Measurements from ENCODE around the gene RPS6KB2. TPM values are rescaled to one million over a fixed set of nuclear protein-coding genes. Genes with fewer than 3 reads are reported as not detected.
"Not testable (repeated sequence)": the region's sequence is repeated elsewhere in the genome, so short reads cannot be mapped to it uniquely, and the experiment has no call there.

RPS6KB2 gene
- total and polyA plus RNA-seq, 10 donors: 39.5 to 95.0 (median 55.3) TPM

DNA sequence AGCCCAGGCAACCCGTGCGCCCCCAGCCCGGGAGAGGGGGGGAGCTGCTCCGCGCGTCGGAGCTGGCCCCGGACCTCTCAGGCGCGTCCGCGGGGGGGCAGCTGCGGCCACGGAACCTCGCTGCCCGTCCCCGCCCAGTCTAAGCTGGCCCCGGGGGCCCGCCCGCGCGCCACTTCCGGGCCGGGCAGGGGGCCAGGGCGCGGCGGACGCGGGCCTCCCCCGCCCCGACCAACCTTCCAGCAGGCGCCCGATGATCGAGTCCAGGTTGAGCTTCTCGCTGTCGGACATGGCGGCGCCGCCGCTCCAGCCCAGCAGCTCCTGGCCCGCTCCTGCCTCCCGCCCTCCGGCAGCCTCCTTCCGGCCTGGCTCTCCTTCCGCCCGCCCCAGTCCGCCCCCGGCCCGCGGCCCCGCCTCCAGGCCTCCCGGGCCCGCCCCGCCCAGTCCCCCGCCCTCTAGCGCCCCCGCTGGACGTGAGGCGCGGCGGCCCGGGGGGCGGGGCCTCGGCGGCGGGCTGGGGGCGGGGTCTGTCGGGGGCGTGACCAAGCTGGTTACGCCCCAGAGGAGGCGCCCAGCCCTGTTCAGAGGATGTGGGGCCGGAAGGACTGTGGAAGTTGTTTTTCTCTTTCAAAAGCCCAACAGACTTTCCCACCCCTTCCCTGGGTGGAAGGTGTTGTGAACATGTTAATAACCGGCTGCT lies 26.7 kb upstream of the RPS6KB2 start, which contains the start of gene PPP1CA:
Gene PPP1CA, minus strand, starts transcription at position 364 of the 697 bp plus-strand sequence. Its CDS starts 76 bp downstream, at position 288.
- TF ChIP-seq POLR2A (IDR thresholded peaks at IDR 0.05) (peak in 2 of 3 donors; percentile 52 to 77), POLR2AphosphoS5 (IDR thresholded peaks at IDR 0.05) (peak; percentile 86 to 90 (median 88))
- TF ChIP-seq, protein P1, sequence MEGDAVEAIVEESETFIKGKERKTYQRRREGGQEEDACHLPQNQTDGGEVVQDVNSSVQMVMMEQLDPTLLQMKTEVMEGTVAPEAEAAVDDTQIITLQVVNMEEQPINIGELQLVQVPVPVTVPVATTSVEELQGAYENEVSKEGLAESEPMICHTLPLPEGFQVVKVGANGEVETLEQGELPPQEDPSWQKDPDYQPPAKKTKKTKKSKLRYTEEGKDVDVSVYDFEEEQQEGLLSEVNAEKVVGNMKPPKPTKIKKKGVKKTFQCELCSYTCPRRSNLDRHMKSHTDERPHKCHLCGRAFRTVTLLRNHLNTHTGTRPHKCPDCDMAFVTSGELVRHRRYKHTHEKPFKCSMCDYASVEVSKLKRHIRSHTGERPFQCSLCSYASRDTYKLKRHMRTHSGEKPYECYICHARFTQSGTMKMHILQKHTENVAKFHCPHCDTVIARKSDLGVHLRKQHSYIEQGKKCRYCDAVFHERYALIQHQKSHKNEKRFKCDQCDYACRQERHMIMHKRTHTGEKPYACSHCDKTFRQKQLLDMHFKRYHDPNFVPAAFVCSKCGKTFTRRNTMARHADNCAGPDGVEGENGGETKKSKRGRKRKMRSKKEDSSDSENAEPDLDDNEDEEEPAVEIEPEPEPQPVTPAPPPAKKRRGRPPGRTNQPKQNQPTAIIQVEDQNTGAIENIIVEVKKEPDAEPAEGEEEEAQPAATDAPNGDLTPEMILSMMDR (IDR thresholded peaks at IDR 0.05 in 8 of 11, conservative IDR thresholded peaks at IDR 0.05 in 3 of 11): peak in 8 of 11 experiments; percentile 24 to 96 (median 86)
- Histone ChIP-seq H3K4me1 (peaks cover 45 to 95% (median 84%) of the 10 kb centered on the region in 6 donors), H3K27me3 (replicated peaks in 1 of 7) (peaks cover 0 to 3% (median 0%) of the 10 kb centered on the region in 7 donors), H3K27ac (peak within 1 kb of the TSS; percentile 72 to 99 (median 96)), H3K4me3 (peak within 1 kb of the TSS; percentile 67 to 99 (median 88)), H3K9me3 (no peaks in the 10 kb centered on the region), H3K36me3 (peaks cover 0 to 59% (median 43%) of the 10 kb centered on the region in 6 donors)
- intact Hi-C loops (cut with DNase I; ENCODE audit: low total_unique reads): no loop called here
- WGBS, 5 donors: 0 to 1% (median 0%) methylated on average over 19 to 73 of the region's 73 CpGs
- peak; percentile 98 for DNase-seq

DNA sequence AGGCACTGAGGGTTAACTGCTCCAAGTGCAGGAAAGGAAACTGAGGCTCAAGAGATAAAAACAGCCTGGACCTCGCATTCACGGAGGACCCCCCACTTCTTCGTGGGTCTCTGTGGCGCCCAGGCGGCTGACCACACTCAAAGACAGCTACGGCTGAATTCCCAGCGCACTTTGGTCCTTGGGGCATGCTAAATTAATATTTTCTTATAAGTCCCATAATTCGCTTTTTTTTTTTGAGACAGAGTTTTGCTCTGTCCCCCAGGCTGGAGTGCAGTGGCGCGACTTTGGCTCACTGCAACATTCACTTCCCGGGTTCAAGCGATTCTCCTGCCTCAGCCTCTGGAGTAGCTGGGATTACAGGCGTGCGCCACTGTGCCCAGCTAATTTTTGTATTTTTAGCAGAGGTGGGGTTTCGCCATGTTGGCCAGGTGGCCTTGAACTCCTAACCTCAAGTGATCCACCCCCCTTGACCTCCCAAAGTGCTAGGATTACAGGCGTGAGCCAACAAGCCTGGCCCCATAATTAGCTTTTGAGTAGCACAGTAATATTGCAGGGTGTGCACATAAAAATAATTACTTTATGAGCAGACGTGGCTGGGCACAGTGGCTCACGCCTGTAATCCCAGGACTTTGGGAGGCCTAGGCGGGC lies 26.0 kb upstream of the RPS6KB2 start:
- intact Hi-C loops (cut with DNase I; ENCODE audit: low total_unique reads); H3K9me3 ChIP-seq; H3K27me3 ChIP-seq (replicated peaks in 1 of 7); DNase-seq: not testable (repeated sequence)
- Histone ChIP-seq H3K4me3 (peak overlapping the region in 7 of 8 donors; percentile 30 to 99 (median 88)), H3K4me1 (peaks cover 45 to 95% (median 84%) of the 10 kb centered on the region in 6 donors), H3K27ac (peak overlapping the region; percentile 72 to 99 (median 96)), H3K36me3 (peaks cover 0 to 59% (median 40%) of the 10 kb centered on the region in 6 donors)
- WGBS, 5 donors: 39 to 46% (median 43%) methylated on average over 19 of the region's 19 CpGs

DNA sequence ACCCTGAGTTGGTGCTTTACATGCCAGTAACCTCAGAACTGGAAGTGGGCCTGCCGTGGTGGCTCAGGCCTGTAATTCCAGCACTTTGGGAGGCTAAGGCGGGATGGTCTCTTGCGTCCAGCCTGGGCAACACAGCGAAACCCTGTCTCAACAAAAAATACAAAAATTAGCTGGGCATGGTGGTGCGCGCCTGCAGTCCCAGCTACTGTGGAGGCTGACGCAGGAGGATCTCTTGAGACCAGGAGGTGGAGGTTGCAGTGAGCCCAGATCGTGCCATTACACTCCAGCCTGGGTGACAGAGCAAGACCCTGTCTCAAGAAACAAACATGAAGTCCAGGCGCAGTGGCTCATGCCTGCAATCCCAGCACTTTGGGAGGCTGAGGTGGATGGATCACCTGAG lies 25.2 kb upstream of the RPS6KB2 start:
- H3K9me3 ChIP-seq; H3K27me3 ChIP-seq (replicated peaks in 1 of 7); intact Hi-C loops (cut with DNase I; ENCODE audit: low total_unique reads): not testable (repeated sequence)
- WGBS, 5 donors: 78 to 91% (median 84%) methylated on average over 9 of the region's 9 CpGs
- Histone ChIP-seq H3K27ac (peak overlapping the region; percentile 70 to 99 (median 96)), H3K4me3 (peak overlapping the region in 7 of 8 donors; percentile 69 to 91 (median 75)), H3K4me1 (peaks cover 50 to 95% (median 84%) of the 10 kb centered on the region in 6 donors), H3K36me3 (peaks cover 0 to 59% (median 32%) of the 10 kb centered on the region in 6 donors)
- DNase-seq: peak; percentile 76

DNA sequence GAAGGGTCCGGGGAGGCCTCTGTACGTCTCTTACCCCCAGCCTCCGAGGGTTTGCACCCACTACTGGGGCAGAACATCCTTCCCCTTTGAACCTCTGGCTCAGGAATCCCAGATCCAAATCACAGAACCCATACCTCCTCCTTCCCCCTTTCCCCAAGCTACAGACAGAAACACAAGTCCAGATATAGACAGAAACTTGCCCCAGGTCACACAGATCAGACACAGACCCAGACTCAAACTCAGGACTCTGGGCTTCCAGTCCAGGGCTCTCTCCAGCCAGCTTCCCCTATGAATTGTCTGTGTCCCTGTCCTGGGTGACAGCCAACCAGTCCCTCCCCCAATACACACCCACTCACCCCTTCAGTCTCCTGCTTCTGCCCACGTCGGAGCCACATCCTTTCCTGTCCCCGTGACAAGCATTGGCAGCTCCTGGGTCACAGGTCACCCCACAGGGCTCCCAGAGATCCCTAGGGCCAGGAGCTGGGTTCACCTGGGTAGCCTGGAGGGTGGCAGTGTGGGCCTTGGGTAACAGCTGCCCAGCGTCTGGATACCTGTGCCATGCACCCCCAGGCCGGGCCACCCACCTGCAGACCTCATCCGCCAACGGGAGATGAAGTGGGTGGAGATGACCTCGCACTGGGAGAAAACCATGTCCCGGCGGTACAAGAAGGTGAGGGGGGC lies 23.6 kb upstream of the RPS6KB2 start:
- peak overlapping the region; percentile 56 to 91 (median 73) for H3K4me3 ChIP-seq
- TF ChIP-seq POLR2AphosphoS5 (IDR thresholded peaks at IDR 0.05) (peak; percentile 19 to 63 (median 60)), POLR2A (IDR thresholded peaks at IDR 0.05) (no peak)
- intact Hi-C loops (cut with DNase I; ENCODE audit: low total_unique reads): no loop called here
- peaks cover 52 to 95% (median 87%) of the 10 kb centered on the region in 6 donors for H3K4me1 ChIP-seq
- 36 to 51% (median 42%) methylated on average over 13 of the region's 13 CpGs for WGBS, 5 donors
- peaks cover 0 to 12% (median 0%) of the 10 kb centered on the region in 7 donors for H3K27me3 ChIP-seq (replicated peaks in 1 of 7)
- DNase-seq: peak; percentile 89
- peak overlapping the region; percentile 64 to 99 (median 96) for H3K27ac ChIP-seq
- H3K9me3 ChIP-seq: no peaks in the 10 kb centered on the region
- peaks cover 0 to 53% (median 17%) of the 10 kb centered on the region in 6 donors for H3K36me3 ChIP-seq

DNA sequence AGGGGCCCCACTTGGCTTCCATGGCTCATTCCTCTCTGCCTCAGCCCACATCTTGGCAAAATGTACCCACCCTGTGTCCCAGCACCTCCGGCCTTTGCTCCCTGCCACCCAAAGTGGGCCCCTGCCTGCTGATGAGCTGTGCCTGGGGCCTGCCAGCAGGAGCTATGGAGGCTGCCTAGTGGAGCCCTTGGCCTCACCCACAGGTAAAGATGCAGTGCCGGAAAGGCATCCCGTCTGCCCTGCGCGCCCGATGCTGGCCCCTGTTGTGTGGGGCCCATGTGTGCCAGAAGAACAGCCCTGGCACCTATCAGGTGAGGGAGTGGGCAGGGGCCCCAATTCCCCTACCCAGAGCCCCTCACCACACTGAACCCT lies 23.1 kb upstream of the RPS6KB2 start:
- TF ChIP-seq POLR2A (IDR thresholded peaks at IDR 0.05): no peak
- TF ChIP-seq POLR2AphosphoS5 (IDR thresholded peaks at IDR 0.05): no peak
- TF ChIP-seq, protein P1 (IDR thresholded peaks at IDR 0.05 in 8 of 11, conservative IDR thresholded peaks at IDR 0.05 in 3 of 11): no peak
- Histone ChIP-seq H3K9me3 (no peaks in the 10 kb centered on the region), H3K27ac (peak overlapping the region; percentile 64 to 99 (median 96)), H3K4me1 (peaks cover 46 to 95% (median 87%) of the 10 kb centered on the region in 6 donors), H3K4me3 (peak overlapping the region; percentile 56 to 91 (median 73)), H3K36me3 (peaks cover 0 to 53% (median 11%) of the 10 kb centered on the region in 6 donors), H3K27me3 (replicated peaks in 1 of 7) (peaks cover 0 to 17% (median 0%) of the 10 kb centered on the region in 7 donors)
- intact Hi-C loops (cut with DNase I; ENCODE audit: low total_unique reads): no loop called here
- DNase-seq: peak; percentile 84
- WGBS, 5 donors: 66 to 80% (median 71%) methylated on average over 1 to 6 of the region's 6 CpGs

All from spleen (tissue), 11 donors.